HepG2 (cell line): ENCODE measurements around the gene ESYT1. TPM values are rescaled to one million over a fixed set of nuclear protein-coding genes. Genes with fewer than 3 reads are reported as not detected.

Experiments
- ARID3A ChIP-seq: IDR thresholded peaks from 2 replicates; pipeline ENCODE4 v1.6.1; 2012; ENCODE audit warnings: low read depth, low read length, improper control_type of control experiment
- CCAR2 ChIP-seq: fragments of 200-400 bp; formaldehyde crosslinking; optimal IDR thresholded peaks from 2 replicates; pipeline ENCODE3; 2018; ENCODE audit warnings: low read depth, mild to moderate bottlenecking, low read length, moderate library complexity
- CHD4 ChIP-seq: fragments of 200-600 bp; sonication (generic); IDR thresholded peaks from 2 replicates; pipeline ENCODE4 v1.7.0; 2017; ENCODE audit warnings: mild to moderate bottlenecking, low read length, borderline replicate concordance
- MAF1 ChIP-seq: sonication (generic); formaldehyde crosslinking; IDR thresholded peaks from 2 replicates; pipeline ENCODE4 v1.5.0; 2020; ENCODE audit warnings: missing genetic modification reagents, borderline replicate concordance
- MTERF4 ChIP-seq: sonication (generic); formaldehyde crosslinking; IDR thresholded peaks from 2 replicates; pipeline ENCODE4 v1.8.0; 2023; ENCODE audit warnings: mild to moderate bottlenecking, missing genetic modification reagents
- NR1H2 ChIP-seq: sonication (generic); formaldehyde crosslinking; IDR thresholded peaks from 2 replicates; pipeline ENCODE4 v1.8.1; 2022; ENCODE audit warnings: low read depth, missing genetic modification reagents, borderline replicate concordance
- PHF20 ChIP-seq: sonication (generic); formaldehyde crosslinking; IDR thresholded peaks from 2 replicates; pipeline ENCODE4 v1.5.0; 2020; ENCODE audit warnings: mild to moderate bottlenecking, missing genetic modification reagents
- PLRG1 ChIP-seq: fragments of 450-650 bp; conservative IDR thresholded peaks from 2 replicates; pipeline ENCODE4 v1.6.1; 2016
- PLSCR1 ChIP-seq: sonication (generic); formaldehyde crosslinking; IDR thresholded peaks from 2 replicates; pipeline ENCODE4 v1.5.0; 2020; ENCODE audit warnings: missing genetic modification reagents, mild to moderate bottlenecking, borderline replicate concordance
- RELA ChIP-seq: sonication (generic); formaldehyde crosslinking; IDR thresholded peaks from 2 replicates; pipeline ENCODE4 v1.4.0; 2020; ENCODE audit warnings: missing genetic modification reagents
- RFX5 ChIP-seq: IDR thresholded peaks from 2 replicates; pipeline ENCODE4 v1.6.1; 2011; ENCODE audit warnings: low read depth, low read length, improper control_type of control experiment
- SP140L ChIP-seq: sonication (generic); formaldehyde crosslinking; IDR thresholded peaks from 2 replicates; pipeline ENCODE4 v1.4.0; 2020; ENCODE audit warnings: missing genetic modification reagents, borderline replicate concordance
- SP4 ChIP-seq: sonication (generic); formaldehyde crosslinking; IDR thresholded peaks from 2 replicates; pipeline ENCODE4 v1.8.1; 2023; ENCODE audit warnings: mild to moderate bottlenecking, missing genetic modification reagents
- XBP1 ChIP-seq: sonication (generic); formaldehyde crosslinking; IDR thresholded peaks from 2 replicates; pipeline ENCODE4 v1.5.0; 2020; ENCODE audit warnings: missing genetic modification reagents
- ZFP41 ChIP-seq: sonication (generic); formaldehyde crosslinking; IDR thresholded peaks from 2 replicates; pipeline ENCODE4 v1.4.0; 2020; ENCODE audit warnings: mild to moderate bottlenecking, missing genetic modification reagents, borderline replicate concordance
- ZFP91 ChIP-seq: sonication (generic); formaldehyde crosslinking; IDR thresholded peaks from 2 replicates; pipeline ENCODE4 v1.9.0; 2022; ENCODE audit warnings: missing genetic modification reagents, mild to moderate bottlenecking, borderline replicate concordance
- ZNF24 ChIP-seq: fragments of 450-650 bp; IDR thresholded peaks from 2 replicates; pipeline ENCODE4 v1.6.1; 2017; ENCODE audit warnings: antibody characterized with exemption, mild to moderate bottlenecking
- ZNF296 ChIP-seq: sonication (generic); formaldehyde crosslinking; conservative IDR thresholded peaks from 2 replicates; pipeline ENCODE4 v1.5.0; 2020; ENCODE audit warnings: mild to moderate bottlenecking, missing genetic modification reagents
- ZNF431 ChIP-seq: sonication (generic); formaldehyde crosslinking; IDR thresholded peaks from 2 replicates; pipeline ENCODE4 v1.9.0; 2022; ENCODE audit warnings: missing genetic modification reagents, low read depth, mild to moderate bottlenecking, borderline replicate concordance
- ZNF713 ChIP-seq: sonication (generic); formaldehyde crosslinking; IDR thresholded peaks from 2 replicates; pipeline ENCODE4 v1.4.0; 2020; ENCODE audit warnings: mild to moderate bottlenecking, missing genetic modification reagents
- polyA plus RNA-seq, 8 experiments: library from polyadenylated mRNA; depleted of rRNA in 3 of 8; stranded (reverse) in 7 of 8; unstranded in 1 of 8; fragments of >200 nt; fragmentation: Illumina TruSeq in 4 of 8; extraction: Trizol in 4 of 8; gene quantifications; 2 replicates each; pipeline versions ENCODE4 v1.2.1 to v1.2.3, GENCODE V29; 2011 to 2016; ENCODE audit warnings: low read depth in 4 of 8, missing spikeins in 1 of 8, mixed read lengths in 1 of 8; ENCODE audit not compliant: insufficient read depth in 1 of 8
- total RNA-seq, 5 experiments: library from RNA; depleted of rRNA; stranded (reverse); fragments of >200 nt; fragmentation: Illumina TruSeq; extraction: Trizol; gene quantifications; 2 replicates each; pipeline ENCODE4 v1.2.3, GENCODE V29; 2016; ENCODE audit warnings: low read depth in 1 of 5

The ESYT1 gene
- total and polyA plus RNA-seq, 2 of the 13 experiments (the other 11 are each of a cell fraction or from before 2014, with no cell fraction given) = 66.9 to 71.0 TPM

GRCh38 chr12:56128670-56129205, 671 bp downstream of the ESYT1 start (continued):
- TF ChIP-seq ZNF713 (CRISPR knock-in tag) = 0 out of 2 replicates have a peak, but pooled peaks have one; percentile 57
- no peak for TF ChIP-seq PLRG1
- TF ChIP-seq SP4 (CRISPR knock-in tag) = no peak
- TF ChIP-seq MAF1 = no peak
- 0 out of 2 replicates have a peak, but pooled peaks have one; percentile 4 for TF ChIP-seq RELA
- no peak for TF ChIP-seq RFX5
- no peak for TF ChIP-seq CCAR2
- TF ChIP-seq ZNF431 (CRISPR knock-in tag) = 0 out of 2 replicates have a peak, but pooled peaks have one; percentile 4
- peak; percentile 31; the same call in 1 of the 2 replicates for TF ChIP-seq ZFP41 (CRISPR knock-in tag)
- TF ChIP-seq XBP1 = no peak
- TF ChIP-seq PLSCR1 = no peak
- TF ChIP-seq PHF20 (CRISPR knock-in tag) = 0 out of 2 replicates have a peak, but pooled peaks have one; percentile 24
- no peak for TF ChIP-seq ZNF24
- TF ChIP-seq CHD4 = no peak
- 0 out of 2 replicates have a peak, but pooled peaks have one; percentile 1 for TF ChIP-seq ZFP91 (CRISPR knock-in tag)
- no peak for TF ChIP-seq SP140L
- TF ChIP-seq ZNF296 (CRISPR knock-in tag) = peak; percentile 71; the same call in 1 of the 2 replicates
- no peak for TF ChIP-seq MTERF4 (CRISPR knock-in tag)
- no peak for TF ChIP-seq NR1H2
- TF ChIP-seq ARID3A = no peak
